Subcutaneous adipose tissue (tissue), 4 donors: ENCODE measurements around the gene SUCLG1. TPM values are rescaled to one million over a fixed set of nuclear protein-coding genes. Genes with fewer than 3 reads are reported as not detected.

Source experiments
- CTCF ChIP-seq: fragments of 450-650 bp; IDR thresholded peaks from one replicate; pipeline ENCODE4 v1.5.1; 2016; ENCODE audit warnings: low read depth, mild to moderate bottlenecking, control low read depth, antibody characterized with exemption, moderate library complexity
- total RNA-seq, 4 donors: library from RNA; depleted of rRNA; stranded (reverse); fragments of >200 nt; gene quantifications; one replicate each; pipeline ENCODE4 v1.1.0, GENCODE V29; 2016

The SUCLG1 gene
- total RNA-seq, 4 donors from 2014 or later, result 83.8 to 284 (median 129) TPM

DNA sequence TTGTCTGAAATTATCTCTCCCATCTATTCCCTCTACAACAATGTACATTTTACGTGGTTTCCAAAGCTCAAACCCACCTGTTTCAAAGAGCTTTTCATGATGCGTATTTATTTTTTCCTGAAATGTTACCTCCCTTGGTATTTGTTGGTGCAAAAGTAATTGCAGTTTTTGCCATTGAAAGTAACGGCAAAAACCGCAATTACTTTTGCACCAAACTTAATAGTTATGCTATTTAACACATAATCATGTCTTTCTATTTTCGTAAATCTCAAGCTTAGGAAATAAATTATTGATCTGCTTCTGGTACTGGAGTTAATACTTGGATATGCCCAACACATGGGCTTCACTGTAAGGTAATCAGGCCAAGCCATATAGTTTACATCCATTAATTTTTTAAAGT lies 85.2 kb downstream of the SUCLG1 start:
- no peak for TF ChIP-seq CTCF

Other genes with a start within 250 kb of the SUCLG1 start
- 1 to 10 TPM in 2 of 4 donors, under 1 TPM in 2; 0.49 to 2.4 (median 1.2) TPM for gene DNAH6, start 57.2 kb upstream of the SUCLG1 start, total RNA-seq